ENCODE measurements around the gene KLF5.

The KLF5 gene

GRCh38 chr13:73111331-73111730, 52.5 kb downstream of the KLF5 start:
- TF ChIP-seq CTCF (IDR thresholded peaks at IDR 0.05; ENCODE audit: low read depth, low read length, missing control alignments): no peak
- DNase-seq (ENCODE audit: extremely low read depth, low read depth): no peak
- H3K4me3 ChIP-seq (replicated peaks; ENCODE audit: low read depth, low read length): no peak overlapping the region

- no peak for DNase-seq (ENCODE audit: extremely low read depth, low read depth)
- TF ChIP-seq CTCF (IDR thresholded peaks at IDR 0.05; ENCODE audit: low read depth, low read length, missing control alignments): no peak
- H3K4me3 ChIP-seq (replicated peaks; ENCODE audit: low read depth, low read length): no peak overlapping the region
Measured at GRCh38 chr13:73119612-73120011, 60.8 kb downstream of the KLF5 start.

All from HFF-Myc (cell line).